ENCODE data around the gene SLC46A1. TPM values are rescaled to one million over a fixed set of nuclear protein-coding genes. Genes with fewer than 3 reads are reported as not detected.
"Not testable (repeated sequence)": the region's sequence is repeated elsewhere in the genome, so short reads cannot be mapped to it uniquely, and the experiment has no call there.

SLC46A1 gene
- total and polyA plus RNA-seq, 2 of the 13 experiments (the other 11 are each of a cell fraction or from before 2014, with no cell fraction given), result 19.6 to 22.6 TPM

DNA sequence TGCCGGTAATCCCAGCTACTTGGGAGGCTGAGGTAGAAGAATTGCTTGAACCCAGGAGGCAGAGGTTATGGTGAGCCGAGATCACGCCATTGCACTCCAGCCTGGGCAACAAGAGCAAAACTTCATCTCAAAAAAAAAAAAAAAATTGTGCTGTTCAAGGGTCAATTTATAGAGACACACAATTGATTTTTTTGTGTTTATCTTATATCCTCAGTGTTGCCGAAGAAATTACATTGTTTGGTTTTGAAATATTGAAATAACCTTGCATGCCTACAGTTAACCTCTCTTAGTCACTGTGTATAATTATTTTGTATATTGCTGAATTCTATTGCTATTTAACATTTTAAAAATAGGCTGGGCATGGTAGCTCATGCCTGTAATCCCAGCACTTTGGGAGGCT is 22.0 kb upstream of the SLC46A1 start:
- 9% methylated on average over 4 of the region's 4 CpGs for WGBS (ENCODE audit: low lambda C conversion rate)
- H3K4me3 ChIP-seq (replicated peaks in 1 of 3; ENCODE audit: insufficient read depth in 1 of 3, low read depth in 2 of 3, low read length in 3 of 3); H3K27ac ChIP-seq (ENCODE audit: extremely low read length, insufficient read depth, low read length); BruUV-seq (replicated peaks); H4K20me1 ChIP-seq (ENCODE audit: insufficient read depth, low read length); H3K79me2 ChIP-seq (ENCODE audit: insufficient read depth, low read length); intact Hi-C loops (cut with micrococcal nuclease; ENCODE audit: unreplicated experiment); H3K36me3 ChIP-seq (replicated peaks in 1 of 2; ENCODE audit: control insufficient read depth in 1 of 2, insufficient read depth in 2 of 2, low read length in 2 of 2); H3K9me3 ChIP-seq (ENCODE audit: low read length); FAIRE-seq; in situ Hi-C loops (cut with HindIII; ENCODE audit: extremely low pct_ligation_motif_present, low pct_unique_long_range_greater_than_20kb); H3K4me2 ChIP-seq (ENCODE audit: low read depth, low read length); H3K27me3 ChIP-seq (ENCODE audit: control insufficient read depth in 1 of 2, insufficient read depth in 2 of 2, low read length in 2 of 2); H3K9ac ChIP-seq (ENCODE audit: insufficient read depth, low read depth, low read length); H2AFZ ChIP-seq (ENCODE audit: low read length); TF ChIP-seq EP300 (CRISPR knock-in tag; IDR thresholded peaks at IDR 0.05; ENCODE audit: borderline replicate concordance); HNF4G (CRISPR knock-in tag; IDR thresholded peaks at IDR 0.05; ENCODE audit: borderline replicate concordance, low read depth): not testable (repeated sequence)
- POLR2A ChIA-PET, result interaction anchor here (0.7 kb wide), 2 partner anchors 43 to 60 kb away, joined by 3 read pairs; no protein-coding TSS in a partner anchor
- CTCF ChIA-PET (ENCODE audit: low intra/inter-chr PET ratio, low total read pairs), result interaction anchor here (0.8 kb wide), 1 partner anchor 21 kb away, joined by 3 read pairs; no protein-coding TSS in a partner anchor
- H3K4me1 ChIP-seq (ENCODE audit: insufficient read depth, low read length), result peaks cover 24% of the 10 kb centered on the region
- ATAC-seq (peak; percentile 17; the same call in 1 of the 3 replicates), DNase-seq (ENCODE audit: low spot score) (peak; percentile 16)
- TF ChIP-seq THAP11 (CRISPR knock-in tag; IDR thresholded peaks at IDR 0.05) (0 out of 2 replicates have a peak, but pooled peaks have one; percentile 30), RARA (CRISPR knock-in tag; IDR thresholded peaks at IDR 0.05) (peak; percentile 52; the same call in 1 of the 2 replicates), EP300 (IDR thresholded peaks at IDR 0.05; ENCODE audit: low read depth in 2 of 2, low read length in 2 of 2) (peak in 1 of 2 experiments; percentile 49; a peak in 2 of 4 replicates), ONECUT2 (CRISPR knock-in tag; IDR thresholded peaks at IDR 0.05) (peak; percentile 77), MED1 (CRISPR knock-in tag; IDR thresholded peaks at IDR 0.05) (0 out of 2 replicates have a peak, but pooled peaks have one; percentile 20), SOX5 (CRISPR knock-in tag; IDR thresholded peaks at IDR 0.05; ENCODE audit: borderline replicate concordance) (0 out of 2 replicates have a peak, but pooled peaks have one; percentile 23), TBX3 (IDR thresholded peaks at IDR 0.05; ENCODE audit: borderline replicate concordance) (peak; percentile 68; the same call in 1 of the 2 replicates), MIXL1 (CRISPR knock-in tag; IDR thresholded peaks at IDR 0.05) (peak; percentile 83), NR2F2 (IDR thresholded peaks at IDR 0.05; ENCODE audit: borderline replicate concordance, low read depth) (peak; percentile 80; the same call in 1 of the 2 replicates), HNF4G (IDR thresholded peaks at IDR 0.05; ENCODE audit: borderline replicate concordance, low read depth, low read length) (0 out of 2 replicates have a peak, but pooled peaks have one; percentile 22), SKI (IDR thresholded peaks at IDR 0.05; ENCODE audit: partially characterized antibody) (peak; percentile 48)
- TF ChIP-seq, protein P1, sequence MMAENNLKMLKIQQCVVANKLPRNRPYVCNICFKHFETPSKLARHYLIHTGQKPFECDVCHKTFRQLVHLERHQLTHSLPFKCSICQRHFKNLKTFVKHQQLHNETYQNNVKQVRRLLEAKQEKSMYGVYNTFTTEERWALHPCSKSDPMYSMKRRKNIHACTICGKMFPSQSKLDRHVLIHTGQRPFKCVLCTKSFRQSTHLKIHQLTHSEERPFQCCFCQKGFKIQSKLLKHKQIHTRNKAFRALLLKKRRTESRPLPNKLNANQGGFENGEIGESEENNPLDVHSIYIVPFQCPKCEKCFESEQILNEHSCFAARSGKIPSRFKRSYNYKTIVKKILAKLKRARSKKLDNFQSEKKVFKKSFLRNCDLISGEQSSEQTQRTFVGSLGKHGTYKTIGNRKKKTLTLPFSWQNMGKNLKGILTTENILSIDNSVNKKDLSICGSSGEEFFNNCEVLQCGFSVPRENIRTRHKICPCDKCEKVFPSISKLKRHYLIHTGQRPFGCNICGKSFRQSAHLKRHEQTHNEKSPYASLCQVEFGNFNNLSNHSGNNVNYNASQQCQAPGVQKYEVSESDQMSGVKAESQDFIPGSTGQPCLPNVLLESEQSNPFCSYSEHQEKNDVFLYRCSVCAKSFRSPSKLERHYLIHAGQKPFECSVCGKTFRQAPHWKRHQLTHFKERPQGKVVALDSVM (CRISPR knock-in tag; IDR thresholded peaks at IDR 0.05), result peak; percentile 57; the same call in 1 of the 2 replicates
- TF ChIP-seq, protein P2, sequence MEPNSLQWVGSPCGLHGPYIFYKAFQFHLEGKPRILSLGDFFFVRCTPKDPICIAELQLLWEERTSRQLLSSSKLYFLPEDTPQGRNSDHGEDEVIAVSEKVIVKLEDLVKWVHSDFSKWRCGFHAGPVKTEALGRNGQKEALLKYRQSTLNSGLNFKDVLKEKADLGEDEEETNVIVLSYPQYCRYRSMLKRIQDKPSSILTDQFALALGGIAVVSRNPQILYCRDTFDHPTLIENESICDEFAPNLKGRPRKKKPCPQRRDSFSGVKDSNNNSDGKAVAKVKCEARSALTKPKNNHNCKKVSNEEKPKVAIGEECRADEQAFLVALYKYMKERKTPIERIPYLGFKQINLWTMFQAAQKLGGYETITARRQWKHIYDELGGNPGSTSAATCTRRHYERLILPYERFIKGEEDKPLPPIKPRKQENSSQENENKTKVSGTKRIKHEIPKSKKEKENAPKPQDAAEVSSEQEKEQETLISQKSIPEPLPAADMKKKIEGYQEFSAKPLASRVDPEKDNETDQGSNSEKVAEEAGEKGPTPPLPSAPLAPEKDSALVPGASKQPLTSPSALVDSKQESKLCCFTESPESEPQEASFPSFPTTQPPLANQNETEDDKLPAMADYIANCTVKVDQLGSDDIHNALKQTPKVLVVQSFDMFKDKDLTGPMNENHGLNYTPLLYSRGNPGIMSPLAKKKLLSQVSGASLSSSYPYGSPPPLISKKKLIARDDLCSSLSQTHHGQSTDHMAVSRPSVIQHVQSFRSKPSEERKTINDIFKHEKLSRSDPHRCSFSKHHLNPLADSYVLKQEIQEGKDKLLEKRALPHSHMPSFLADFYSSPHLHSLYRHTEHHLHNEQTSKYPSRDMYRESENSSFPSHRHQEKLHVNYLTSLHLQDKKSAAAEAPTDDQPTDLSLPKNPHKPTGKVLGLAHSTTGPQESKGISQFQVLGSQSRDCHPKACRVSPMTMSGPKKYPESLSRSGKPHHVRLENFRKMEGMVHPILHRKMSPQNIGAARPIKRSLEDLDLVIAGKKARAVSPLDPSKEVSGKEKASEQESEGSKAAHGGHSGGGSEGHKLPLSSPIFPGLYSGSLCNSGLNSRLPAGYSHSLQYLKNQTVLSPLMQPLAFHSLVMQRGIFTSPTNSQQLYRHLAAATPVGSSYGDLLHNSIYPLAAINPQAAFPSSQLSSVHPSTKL (CRISPR knock-in tag; IDR thresholded peaks at IDR 0.05), result peak; percentile 56; the same call in 1 of the 2 replicates
- TF ChIP-seq, protein P3, sequence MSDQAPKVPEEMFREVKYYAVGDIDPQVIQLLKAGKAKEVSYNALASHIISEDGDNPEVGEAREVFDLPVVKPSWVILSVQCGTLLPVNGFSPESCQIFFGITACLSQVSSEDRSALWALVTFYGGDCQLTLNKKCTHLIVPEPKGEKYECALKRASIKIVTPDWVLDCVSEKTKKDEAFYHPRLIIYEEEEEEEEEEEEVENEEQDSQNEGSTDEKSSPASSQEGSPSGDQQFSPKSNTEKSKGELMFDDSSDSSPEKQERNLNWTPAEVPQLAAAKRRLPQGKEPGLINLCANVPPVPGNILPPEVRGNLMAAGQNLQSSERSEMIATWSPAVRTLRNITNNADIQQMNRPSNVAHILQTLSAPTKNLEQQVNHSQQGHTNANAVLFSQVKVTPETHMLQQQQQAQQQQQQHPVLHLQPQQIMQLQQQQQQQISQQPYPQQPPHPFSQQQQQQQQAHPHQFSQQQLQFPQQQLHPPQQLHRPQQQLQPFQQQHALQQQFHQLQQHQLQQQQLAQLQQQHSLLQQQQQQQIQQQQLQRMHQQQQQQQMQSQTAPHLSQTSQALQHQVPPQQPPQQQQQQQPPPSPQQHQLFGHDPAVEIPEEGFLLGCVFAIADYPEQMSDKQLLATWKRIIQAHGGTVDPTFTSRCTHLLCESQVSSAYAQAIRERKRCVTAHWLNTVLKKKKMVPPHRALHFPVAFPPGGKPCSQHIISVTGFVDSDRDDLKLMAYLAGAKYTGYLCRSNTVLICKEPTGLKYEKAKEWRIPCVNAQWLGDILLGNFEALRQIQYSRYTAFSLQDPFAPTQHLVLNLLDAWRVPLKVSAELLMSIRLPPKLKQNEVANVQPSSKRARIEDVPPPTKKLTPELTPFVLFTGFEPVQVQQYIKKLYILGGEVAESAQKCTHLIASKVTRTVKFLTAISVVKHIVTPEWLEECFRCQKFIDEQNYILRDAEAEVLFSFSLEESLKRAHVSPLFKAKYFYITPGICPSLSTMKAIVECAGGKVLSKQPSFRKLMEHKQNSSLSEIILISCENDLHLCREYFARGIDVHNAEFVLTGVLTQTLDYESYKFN (CRISPR knock-in tag; conservative IDR thresholded peaks at IDR 0.05), result peak; percentile 77
